Prostate gland (tissue), 2 donors: Measurements from ENCODE around the gene DIPK1C. TPM values are rescaled to one million over a fixed set of nuclear protein-coding genes. Genes with fewer than 3 reads are reported as not detected.

Source experiments
- DNase-seq: peaks from one replicate; pipeline ENCODE4 v3.0.0-alpha.2; 2019; ENCODE audit warnings: low spot score
- H3K27ac ChIP-seq, 2 donors: fragments of 200-600 bp; sonication (generic); 2 replicates each; pipeline ENCODE4 v1.5.1; 2017 to 2019
- H3K27me3 ChIP-seq: fragments of 200-600 bp; sonication (generic); replicated peaks from 2 replicates; pipeline ENCODE4 v1.5.1; 2019; ENCODE audit not compliant: insufficient read depth
- H3K36me3 ChIP-seq, 2 donors: fragments of 200-600 bp; sonication (generic); 1 replicate in 1 of 2; 2 replicates in 1 of 2; pipeline versions ENCODE4 v1.5.1 to v1.8.1; 2017 to 2019
- H3K4me1 ChIP-seq: fragments of 200-600 bp; sonication (generic); replicated peaks from 2 replicates; pipeline ENCODE4 v1.5.1; 2019
- H3K4me3 ChIP-seq, 2 donors: fragments of 200-600 bp; sonication (generic); 2 replicates each; pipeline ENCODE4 v1.5.1; 2017 to 2019
- H3K9me3 ChIP-seq: fragments of 200-600 bp; sonication (generic); 2 replicates; pipeline ENCODE4 v1.5.1; 2017
- CTCF ChIP-seq, 4 experiments: fragments of 200-600 bp in 2 of 4; fragments of 450-650 bp in 2 of 4; sonication (generic) in 2 of 4; IDR thresholded peaks; 1 replicate in 3 of 4; 2 replicates in 1 of 4; pipeline ENCODE4 v1.5.1; 2016 to 2019; ENCODE audit warnings: antibody characterized with exemption in 4 of 4, mild to moderate bottlenecking in 2 of 4, moderate library complexity in 2 of 4
- POLR2A ChIP-seq: fragments of 450-650 bp; IDR thresholded peaks from one replicate; pipeline ENCODE4 v1.6.1; 2016; ENCODE audit warnings: antibody characterized with exemption, mild to moderate bottlenecking
- POLR2AphosphoS5 ChIP-seq: sonication (generic); formaldehyde crosslinking; IDR thresholded peaks from one replicate; pipeline ENCODE4 v1.6.1; 2017; ENCODE audit warnings: antibody characterized with exemption
- WGBS: methylation state at CpG from one replicate; pipeline ENCODE4 v1.1.5; 2018; 5-methylcytosine and 5-hydroxymethylcytosine counted together
- intact Hi-C: fragments of 100-400 bp; cut with DNase I; formaldehyde crosslinking; loops from one replicate; pipeline ENCODE4 v1.14.2; 2022
- total RNA-seq, 2 donors: library from RNA; depleted of rRNA; stranded (reverse); fragments of >200 nt; gene quantifications; one replicate each; pipeline ENCODE4 v1.1.0, GENCODE V29; 2016

Gene DIPK1C
- total RNA-seq, 2 donors from 2014 or later = 10.8 TPM; not detected in 1

GRCh38 chr18:74494514-74494913, 37.4 kb upstream of the DIPK1C start:
- Histone ChIP-seq H3K4me1 (no peaks in the 10 kb centered on the region), H3K36me3 (no peaks in the 10 kb centered on the region), H3K9me3 (no peaks in the 10 kb centered on the region), H3K27ac (no peak overlapping the region), H3K27me3 (no peaks in the 10 kb centered on the region), H3K4me3 (no peak overlapping the region)
- WGBS = 55% methylated on average over 1 of the region's 1 CpG
- no peak for TF ChIP-seq POLR2A
- TF ChIP-seq POLR2AphosphoS5 = no peak
- TF ChIP-seq CTCF (IDR thresholded peaks at IDR 0.05) = no peak
- intact Hi-C loops = loop anchor here (5.0 to 10.0 kb wide), 3 partner anchors 60 to 710 kb away; partner anchors contain the start of genes CYB5A and PTGR3
- DNase-seq = no peak

GRCh38 chr18:74493689-74494088, 36.6 kb upstream of the DIPK1C start:
- Histone ChIP-seq H3K27me3 (no peaks in the 10 kb centered on the region), H3K36me3 (no peaks in the 10 kb centered on the region), H3K4me1 (no peaks in the 10 kb centered on the region), H3K27ac (no peak overlapping the region), H3K4me3 (no peak overlapping the region), H3K9me3 (no peaks in the 10 kb centered on the region)
- TF ChIP-seq CTCF (IDR thresholded peaks at IDR 0.05) (peak; percentile 19 to 77 (median 52)), POLR2AphosphoS5 (no peak)
- peak; percentile 47 for DNase-seq
- intact Hi-C loops = loop anchor here (5.0 to 10.0 kb wide), 3 partner anchors 61 to 711 kb away; partner anchors contain the start of genes CYB5A and PTGR3
- 82% methylated on average over 1 of the region's 1 CpG for WGBS

- 89% methylated on average over 3 of the region's 3 CpGs for WGBS
- Histone ChIP-seq H3K4me1 (no peaks in the 10 kb centered on the region), H3K27ac (no peak overlapping the region), H3K27me3 (no peaks in the 10 kb centered on the region), H3K4me3 (no peak overlapping the region), H3K9me3 (no peaks in the 10 kb centered on the region), H3K36me3 (no peaks in the 10 kb centered on the region)
- intact Hi-C loops = loop anchor here (5.0 to 10.0 kb wide), 3 partner anchors 63 to 713 kb away; partner anchors contain the start of genes CYB5A and PTGR3
- DNase-seq = no peak
- TF ChIP-seq CTCF (IDR thresholded peaks at IDR 0.05) (no peak), POLR2AphosphoS5 (no peak), POLR2A (no peak)
Observed at GRCh38 chr18:74492259-74492658, 35.2 kb upstream of the DIPK1C start.

- WGBS = 46% methylated on average over 7 of the region's 7 CpGs
- Histone ChIP-seq H3K36me3 (no peaks in the 10 kb centered on the region), H3K9me3 (no peaks in the 10 kb centered on the region), H3K4me3 (no peak overlapping the region), H3K4me1 (no peaks in the 10 kb centered on the region), H3K27me3 (no peaks in the 10 kb centered on the region), H3K27ac (no peak overlapping the region)
- TF ChIP-seq CTCF (IDR thresholded peaks at IDR 0.05) (no peak), POLR2AphosphoS5 (no peak), POLR2A (no peak)
- intact Hi-C loops = loop anchor here (5.0 to 10.0 kb wide), 4 partner anchors 65 to 715 kb away; partner anchors contain the start of genes CYB5A and PTGR3
- no peak for DNase-seq
Observed at GRCh38 chr18:74489676-74490075, 32.6 kb upstream of the DIPK1C start.

GRCh38 chr18:74488864-74489263, 31.8 kb upstream of the DIPK1C start:
- H3K9me3 ChIP-seq = no peaks in the 10 kb centered on the region
- intact Hi-C loops = loop anchor here (5.0 kb wide), 1 partner anchor 132 kb away; no protein-coding TSS in a partner anchor
- H3K27ac ChIP-seq = no peak overlapping the region
- no peaks in the 10 kb centered on the region for H3K27me3 ChIP-seq
- H3K4me3 ChIP-seq = no peak overlapping the region
- DNase-seq = no peak
- TF ChIP-seq POLR2A (no peak), POLR2AphosphoS5 (no peak), CTCF (IDR thresholded peaks at IDR 0.05) (no peak)
- H3K4me1 ChIP-seq = no peaks in the 10 kb centered on the region
- WGBS = 89% methylated on average over 8 of the region's 8 CpGs
- H3K36me3 ChIP-seq = no peaks in the 10 kb centered on the region
